GF-D8 (cell line): ENCODE results near the gene HLA-DMB.
A peak's percentile ranks its signal among the peaks of the same experiment; 100 is the strongest.

Source experiments
- DNase-seq: peaks from one replicate; lab custom pipeline; 2025; lab: John Stamatoyannopoulos, UW

Gene HLA-DMB

DNA sequence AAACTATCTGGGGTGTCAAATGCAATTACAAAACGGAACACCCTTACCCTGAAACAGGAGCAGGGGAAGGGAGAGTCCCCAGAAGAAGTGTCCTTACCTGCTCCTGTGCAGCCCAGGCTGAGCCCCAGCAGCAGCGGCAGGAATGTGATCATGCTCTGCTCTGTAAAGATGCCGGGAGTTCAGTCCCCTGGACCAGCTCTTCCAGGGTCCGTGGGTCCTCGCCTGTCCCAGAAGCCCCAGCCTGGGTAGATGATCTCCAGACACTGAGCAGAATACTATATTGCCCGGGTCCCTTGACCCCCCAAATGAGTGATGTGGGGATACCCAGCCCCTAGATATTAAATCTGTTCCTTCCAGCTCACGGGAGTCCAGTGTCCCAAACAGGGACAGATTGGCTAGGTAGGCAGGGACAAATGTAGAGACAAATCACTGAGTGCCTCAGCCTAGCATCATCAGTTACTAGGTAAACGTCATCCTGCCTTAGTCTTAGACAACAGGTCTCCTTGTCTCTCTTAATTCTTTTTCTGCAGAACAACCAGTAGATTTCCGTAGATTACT, at the start of gene HLA-DMB:
HLA-DMB (minus strand) TSS at position 373 of the 558 bp plus-strand sequence; CDS start at position 152, 221 bp downstream.
- no peak for DNase-seq

DNA sequence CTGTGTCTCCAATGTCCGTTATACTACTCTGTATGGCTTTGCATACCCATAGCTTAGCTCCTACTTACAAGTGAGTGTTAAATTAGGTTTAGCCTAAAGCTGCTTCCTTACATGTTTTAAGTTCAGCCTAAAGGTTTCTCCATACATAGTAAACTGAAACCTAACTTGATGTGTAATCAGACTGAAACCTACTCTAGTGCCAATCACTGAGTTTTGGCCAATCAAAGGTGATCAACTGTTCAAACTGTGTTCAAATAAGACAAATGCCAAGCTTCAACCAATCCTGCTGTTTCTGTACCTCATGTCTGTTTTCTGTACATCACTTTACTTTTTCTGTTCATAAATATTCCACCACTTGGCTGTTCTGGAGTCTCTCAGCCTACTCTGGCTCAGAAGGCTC, 48.5 kb upstream of the HLA-DMB start:
- DNase-seq = no peak

DNA sequence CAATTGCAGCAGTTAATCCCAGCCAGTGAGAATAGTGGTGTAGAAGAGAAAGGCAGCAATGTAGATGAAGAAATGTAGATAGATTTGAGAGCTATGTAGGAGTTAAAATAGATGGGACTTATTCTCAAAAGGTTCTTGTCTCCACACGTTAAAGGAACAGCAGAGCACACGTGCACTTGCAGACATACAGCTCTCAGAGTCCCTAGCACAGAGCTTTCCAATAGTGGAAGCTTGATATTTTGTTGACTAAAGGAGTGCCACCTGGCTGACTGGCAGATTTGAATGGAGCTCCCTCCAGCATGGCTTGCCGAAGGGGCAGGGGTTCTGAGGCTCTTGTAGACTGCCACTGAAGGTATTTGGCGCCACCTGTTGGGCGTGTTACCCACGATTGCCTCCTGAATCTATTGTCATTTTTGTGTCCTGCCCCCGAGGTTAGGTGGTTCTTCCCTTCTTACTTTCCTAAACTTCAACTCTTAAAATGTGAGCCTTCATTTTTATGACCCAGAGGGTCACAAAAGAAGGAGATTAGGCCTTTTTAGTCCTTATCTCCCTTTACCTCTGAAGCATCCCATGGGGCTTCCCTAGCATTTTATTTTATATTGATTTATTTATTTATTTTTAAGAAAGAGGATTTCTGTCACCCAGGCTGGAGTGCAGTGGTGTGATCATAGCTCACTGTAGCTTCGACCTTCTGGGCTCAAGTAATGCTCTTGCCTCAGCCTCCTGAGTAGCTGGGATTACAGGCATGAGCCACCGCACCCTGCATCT, 44.0 kb upstream of the HLA-DMB start:
- peak; percentile 56 for DNase-seq

DNA sequence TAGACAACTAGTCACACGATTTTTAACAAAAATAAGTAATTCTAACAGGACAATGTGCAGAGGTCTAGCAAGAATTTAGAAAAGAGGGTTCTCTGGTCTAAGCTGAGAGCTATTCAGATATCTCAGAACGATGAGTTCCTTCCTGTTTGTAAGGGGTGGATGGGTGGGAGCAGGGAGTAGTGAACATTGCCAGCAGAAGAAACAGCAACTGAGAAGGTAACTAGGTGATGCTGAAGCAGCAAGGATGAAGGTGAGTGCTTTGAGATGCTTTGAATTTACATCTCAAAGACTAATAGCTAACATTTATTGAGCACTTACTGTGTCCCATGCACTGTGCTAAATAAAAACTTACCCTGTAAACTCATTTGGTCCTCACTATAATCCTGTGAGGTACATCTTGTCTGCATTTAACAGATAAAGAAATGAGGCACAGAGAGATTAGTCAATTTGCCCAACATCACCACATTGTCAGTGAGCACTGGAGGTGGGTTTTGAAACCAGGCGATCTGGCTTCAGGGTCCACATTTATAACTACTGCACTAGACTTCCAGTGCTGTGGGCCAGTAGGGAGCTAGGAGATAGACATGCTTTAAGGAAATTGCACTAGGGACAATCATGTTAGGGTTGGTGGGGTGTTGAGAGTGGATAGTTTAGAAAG, 43.3 kb upstream of the HLA-DMB start:
- no peak for DNase-seq

DNA sequence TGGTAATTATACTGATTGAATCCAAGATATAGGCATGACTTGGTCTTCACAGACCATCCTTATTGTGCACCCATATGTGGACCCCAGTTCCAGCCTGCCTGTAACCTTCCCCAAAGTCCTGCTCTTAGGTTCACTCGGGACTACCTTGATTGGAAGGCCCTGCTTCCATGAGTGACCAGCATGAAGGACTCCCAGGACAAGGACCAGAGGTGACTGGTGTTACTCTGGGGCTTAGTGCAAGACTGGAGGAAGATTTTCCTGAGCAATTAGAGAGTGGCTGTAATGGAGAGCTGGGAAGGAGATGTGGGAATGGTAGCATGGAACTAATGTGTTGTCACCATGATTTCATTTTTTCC, 42.6 kb upstream of the HLA-DMB start:
- DNase-seq = no peak

DNA sequence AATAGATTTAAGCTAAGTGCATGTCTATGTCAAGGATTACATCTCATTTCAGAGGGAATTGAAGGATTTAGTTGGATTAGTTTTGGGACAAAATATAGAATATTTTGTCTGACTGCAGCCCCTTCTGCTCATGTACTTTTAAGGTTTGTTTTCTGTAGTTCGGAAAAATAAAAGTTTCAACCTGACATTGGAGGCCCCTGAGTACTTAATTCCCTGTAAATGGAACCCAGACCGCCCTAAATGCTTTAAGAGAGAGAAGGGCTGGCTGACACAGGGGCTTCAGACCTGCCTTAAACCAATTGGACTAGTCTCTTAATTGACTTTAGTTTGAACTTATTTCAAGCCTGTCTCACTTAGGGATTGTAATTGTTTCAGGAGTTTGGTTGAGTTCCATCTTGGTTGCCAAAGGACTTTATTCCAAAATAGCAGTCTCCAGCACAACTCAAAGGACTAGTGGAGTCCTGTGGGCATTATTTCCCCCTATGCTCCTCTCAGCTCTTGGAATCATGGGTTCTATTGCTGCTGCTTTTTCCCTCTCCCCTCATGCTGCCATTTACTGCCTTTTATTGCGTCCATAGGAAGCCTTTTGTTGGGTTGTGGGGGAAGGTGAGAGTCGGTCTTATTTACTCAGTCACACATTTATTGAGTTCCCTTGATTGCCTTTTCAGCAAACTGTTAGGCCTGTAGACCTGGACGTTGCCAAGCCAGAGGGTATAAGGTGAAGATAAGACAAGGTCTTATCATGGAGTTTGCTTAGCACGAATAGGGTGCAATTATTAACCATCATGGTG, 42.1 kb upstream of the HLA-DMB start:
- DNase-seq = no peak

DNA sequence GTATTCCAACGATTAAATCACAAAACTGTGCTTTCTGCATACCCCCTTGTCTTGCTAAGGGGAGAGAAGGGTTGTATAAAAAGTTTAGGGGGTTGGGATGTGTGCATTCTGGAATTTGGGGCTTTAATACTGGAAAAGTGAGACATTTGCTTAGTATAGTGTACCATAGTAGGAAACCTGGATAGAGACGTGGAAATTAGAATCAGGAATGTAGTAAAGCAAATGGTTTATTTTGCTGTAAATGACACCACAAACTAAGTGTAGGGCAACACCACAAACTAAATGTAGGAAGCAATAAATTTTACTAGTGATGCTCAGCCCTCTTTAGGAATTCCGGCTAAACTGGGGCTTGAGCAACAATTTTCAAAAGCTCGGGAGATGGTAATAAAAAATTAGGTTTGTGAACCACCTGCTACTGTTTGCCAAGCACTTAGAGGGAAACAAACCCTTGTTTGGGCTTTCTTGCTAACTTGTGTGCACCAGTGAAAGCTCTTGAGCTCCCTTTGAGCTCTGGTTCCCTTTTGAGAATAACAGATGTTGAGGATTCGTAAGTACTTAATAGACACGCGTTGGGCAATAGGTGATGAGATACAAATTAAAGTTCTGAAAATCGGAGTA, 41.4 kb upstream of the HLA-DMB start:
- no peak for DNase-seq

DNA sequence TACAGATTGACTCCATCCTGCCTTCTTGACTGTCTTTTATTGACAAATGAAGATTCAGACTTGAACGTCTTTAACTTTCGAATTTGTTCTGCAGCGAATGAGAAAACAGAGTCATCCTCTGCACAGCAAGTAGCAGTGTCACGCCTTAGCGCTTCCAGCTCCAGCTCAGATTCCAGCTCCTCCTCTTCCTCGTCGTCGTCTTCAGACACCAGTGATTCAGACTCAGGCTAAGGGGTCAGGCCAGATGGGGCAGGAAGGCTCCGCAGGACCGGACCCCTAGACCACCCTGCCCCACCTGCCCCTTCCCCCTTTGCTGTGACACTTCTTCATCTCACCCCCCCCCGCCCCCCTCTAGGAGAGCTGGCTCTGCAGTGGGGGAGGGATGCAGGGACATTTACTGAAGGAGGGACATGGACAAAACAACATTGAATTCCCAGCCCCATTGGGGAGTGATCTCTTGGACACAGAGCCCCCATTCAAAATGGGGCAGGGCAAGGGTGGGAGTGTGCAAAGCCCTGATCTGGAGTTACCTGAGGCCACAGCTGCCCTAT, 39.7 kb upstream of the HLA-DMB start:
- no peak for DNase-seq

DNA sequence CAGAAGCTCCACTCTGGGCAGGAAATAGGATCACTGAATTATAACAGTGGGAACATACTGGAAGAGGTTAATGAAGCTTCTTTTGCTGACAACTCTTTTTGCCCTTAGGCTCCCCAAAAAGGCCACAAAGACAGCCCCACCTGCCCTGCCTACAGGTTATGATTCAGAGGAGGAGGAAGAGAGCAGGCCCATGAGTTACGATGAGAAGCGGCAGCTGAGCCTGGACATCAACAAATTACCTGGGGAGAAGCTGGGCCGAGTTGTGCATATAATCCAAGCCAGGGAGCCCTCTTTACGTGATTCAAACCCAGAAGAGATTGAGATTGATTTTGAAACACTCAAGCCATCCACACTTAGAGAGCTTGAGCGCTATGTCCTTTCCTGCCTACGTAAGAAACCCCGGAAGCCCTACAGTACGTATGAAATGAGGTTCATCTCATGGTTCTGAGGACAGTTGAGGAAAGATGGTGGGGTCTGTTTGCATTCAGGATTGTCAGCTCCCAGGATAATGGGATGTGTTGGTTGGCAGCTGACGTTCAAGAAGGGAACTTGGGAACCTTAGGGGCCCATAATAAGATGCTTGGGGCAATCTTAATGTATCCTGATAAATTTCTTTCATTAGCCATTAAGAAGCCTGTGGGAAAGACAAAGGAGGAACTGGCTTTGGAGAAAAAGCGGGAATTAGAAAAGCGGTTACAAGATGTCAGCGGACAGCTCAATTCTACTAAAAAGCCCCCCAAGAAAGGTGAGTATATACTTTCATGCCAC, 39.1 kb upstream of the HLA-DMB start:
- no peak for DNase-seq

DNA sequence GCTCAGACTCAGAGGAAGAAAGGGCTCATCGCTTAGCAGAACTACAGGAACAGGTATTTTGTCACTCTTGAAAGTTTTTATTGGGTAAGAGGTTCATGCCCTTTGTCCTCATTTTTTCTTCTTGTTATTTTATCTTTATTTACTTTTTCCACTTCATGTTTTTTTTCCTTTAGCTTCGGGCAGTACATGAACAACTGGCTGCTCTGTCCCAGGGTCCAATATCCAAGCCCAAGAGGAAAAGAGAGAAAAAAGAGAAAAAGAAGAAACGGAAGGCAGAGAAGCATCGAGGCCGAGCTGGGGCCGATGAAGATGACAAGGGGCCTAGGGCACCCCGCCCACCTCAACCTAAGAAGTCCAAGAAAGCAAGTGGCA, 37.1 kb upstream of the HLA-DMB start:
- no peak for DNase-seq

DNA sequence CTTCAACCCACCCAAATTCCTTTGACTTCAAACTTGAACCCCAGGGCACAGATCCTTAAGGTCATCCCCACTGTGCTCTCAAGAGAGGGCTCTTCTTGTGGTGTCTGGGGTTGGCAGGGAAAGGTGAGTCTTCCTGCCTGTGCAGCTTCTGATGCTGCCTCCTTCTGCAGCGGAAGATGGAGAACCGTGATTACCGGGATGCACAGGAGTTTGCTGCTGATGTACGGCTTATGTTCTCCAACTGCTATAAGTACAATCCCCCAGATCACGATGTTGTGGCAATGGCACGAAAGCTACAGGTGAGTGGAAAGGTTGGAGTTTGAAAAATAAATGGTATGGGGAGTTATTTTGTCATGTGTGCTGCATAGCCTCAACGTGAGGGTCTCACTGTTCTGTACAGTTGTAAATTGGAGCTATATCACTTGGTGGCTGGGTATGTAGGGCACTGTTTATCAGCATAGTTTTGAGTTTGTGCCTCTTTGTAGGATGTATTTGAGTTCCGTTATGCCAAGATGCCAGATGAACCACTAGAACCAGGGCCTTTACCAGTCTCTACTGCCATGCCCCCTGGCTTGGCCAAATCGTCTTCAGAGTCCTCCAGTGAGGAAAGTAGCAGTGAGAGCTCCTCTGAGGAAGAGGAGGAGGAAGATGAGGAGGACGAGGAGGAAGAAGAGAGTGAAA, 36.6 kb upstream of the HLA-DMB start:
- no peak for DNase-seq

DNA sequence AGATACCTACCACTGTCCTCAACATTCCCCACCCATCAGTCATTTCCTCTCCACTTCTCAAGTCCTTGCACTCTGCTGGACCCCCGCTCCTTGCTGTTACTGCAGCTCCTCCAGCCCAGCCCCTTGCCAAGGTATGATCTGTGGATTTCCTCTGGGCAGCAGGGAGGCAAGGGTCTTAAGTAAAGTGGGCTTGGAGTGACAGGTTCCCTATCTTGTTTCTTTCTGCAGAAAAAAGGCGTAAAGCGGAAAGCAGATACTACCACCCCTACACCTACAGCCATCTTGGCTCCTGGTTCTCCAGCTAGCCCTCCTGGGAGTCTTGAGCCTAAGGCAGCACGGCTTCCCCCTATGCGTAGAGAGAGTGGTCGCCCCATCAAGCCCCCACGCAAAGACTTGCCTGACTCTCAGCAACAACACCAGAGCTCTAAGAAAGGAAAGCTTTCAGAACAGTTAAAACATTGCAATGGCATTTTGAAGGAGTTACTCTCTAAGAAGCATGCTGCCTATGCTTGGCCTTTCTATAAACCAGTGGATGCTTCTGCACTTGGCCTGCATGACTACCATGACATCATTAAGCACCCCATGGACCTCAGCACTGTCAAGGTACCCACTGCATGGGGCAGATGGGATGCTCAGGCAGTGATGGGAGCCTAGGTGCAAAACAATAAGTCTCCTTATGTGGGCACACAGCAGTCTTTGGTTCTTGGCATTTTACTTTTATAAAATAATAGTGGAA, 35.7 kb upstream of the HLA-DMB start:
- DNase-seq = no peak

DNA sequence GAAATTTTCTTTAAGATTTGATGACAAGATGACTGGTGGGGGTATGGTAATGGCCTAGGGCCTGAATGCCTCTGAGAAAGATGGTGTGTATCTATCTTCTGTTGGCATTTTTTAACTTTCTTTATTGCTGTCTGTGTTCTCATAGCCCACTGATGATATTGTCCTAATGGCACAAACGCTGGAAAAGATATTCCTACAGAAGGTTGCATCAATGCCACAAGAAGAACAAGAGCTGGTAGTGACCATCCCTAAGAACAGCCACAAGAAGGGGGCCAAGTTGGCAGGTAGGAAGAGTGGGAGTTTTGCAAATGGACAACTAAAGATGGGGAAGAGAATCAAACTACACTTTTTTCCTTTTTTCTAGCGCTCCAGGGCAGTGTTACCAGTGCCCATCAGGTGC, 35.1 kb upstream of the HLA-DMB start:
- no peak for DNase-seq

DNA sequence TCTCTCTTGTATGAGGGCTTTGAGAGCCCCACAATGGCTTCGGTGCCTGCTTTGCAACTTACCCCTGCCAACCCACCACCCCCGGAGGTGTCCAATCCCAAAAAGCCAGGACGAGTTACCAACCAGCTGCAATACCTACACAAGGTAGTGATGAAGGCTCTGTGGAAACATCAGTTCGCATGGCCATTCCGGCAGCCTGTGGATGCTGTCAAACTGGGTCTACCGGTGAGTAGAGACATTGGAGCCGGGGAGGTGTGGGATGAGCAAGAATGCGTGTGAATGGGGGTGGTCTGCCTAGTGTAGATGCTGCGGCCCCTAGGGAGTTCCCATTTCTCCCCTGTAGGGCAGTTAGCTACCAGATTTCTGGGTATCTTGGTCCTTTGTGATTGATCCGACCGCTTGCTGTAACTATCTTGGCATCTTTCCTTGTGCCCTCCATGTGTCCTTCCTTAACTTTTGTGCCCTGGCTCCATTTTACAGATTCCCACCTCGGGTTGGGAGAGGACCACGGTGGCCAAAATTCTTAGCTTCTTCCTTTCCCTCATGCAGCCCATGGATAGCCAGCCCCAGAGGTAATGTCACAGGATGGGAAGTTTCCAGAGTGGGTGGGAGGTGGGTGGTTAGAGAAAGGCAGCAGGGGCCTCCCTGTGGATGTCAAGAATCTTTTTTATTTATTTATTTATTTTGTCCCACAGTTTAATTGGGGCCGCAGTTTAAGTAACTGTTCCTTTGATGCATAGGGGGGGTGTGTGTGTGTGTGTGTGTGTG, 33.9 kb upstream of the HLA-DMB start:
- DNase-seq = no peak

DNA sequence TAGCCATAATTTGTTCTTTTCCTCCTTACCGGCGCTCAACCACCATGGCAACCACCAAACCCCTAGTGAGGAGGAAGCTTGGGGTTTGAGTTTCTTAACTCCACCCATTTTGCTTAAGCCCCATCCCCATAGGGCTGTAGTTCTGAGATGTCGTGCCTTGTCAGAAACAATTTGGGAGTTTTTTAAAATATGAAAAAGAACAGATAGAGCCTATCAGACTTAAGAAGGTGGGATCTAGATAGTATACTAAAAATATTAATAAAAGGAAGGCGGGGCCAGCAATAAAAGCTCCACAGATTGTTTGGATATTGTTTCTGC, 33.1 kb upstream of the HLA-DMB start:
- DNase-seq = no peak

DNA sequence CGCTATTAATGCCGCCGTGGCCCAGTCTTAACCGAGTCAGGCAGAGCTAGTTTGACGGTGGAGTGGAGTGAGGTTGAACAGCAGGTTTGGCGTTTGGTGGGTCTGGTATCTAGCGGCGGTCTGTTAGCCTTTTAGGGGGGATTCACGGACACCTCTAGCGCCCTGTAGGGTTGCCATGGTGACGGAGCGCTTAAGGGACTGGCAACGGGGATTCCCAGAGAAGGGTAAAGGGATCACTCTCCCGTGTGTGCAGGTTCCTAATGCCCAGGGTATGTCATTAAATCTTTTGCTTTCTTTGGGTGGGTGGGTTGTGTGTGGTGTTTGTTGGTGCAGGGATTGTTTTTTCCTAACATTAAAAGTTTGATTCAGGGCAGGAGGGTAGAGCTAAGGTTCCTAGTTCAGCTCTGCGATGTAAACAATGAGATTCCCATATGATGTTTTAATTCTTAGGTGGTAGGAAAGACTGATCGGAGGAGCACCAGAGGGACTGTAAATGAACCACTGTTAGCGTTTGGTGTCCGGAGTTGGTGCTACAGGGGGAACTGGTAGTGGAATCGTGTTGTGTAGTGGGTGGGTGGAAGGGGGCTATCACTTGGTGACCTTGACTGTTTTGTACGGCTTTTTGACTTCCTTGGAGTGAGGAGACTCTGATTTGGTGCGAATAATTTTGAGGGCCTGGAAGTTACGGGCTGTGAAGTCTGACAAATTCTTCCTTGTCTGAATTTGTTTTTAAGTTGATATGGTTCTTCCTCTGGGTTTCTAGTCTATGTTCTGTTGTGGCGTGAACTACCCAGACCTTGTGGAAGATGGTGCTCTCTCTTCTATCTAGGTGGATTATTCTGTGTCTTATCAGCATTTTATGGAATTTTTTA, 32.6 kb upstream of the HLA-DMB start:
- no peak for DNase-seq

DNA sequence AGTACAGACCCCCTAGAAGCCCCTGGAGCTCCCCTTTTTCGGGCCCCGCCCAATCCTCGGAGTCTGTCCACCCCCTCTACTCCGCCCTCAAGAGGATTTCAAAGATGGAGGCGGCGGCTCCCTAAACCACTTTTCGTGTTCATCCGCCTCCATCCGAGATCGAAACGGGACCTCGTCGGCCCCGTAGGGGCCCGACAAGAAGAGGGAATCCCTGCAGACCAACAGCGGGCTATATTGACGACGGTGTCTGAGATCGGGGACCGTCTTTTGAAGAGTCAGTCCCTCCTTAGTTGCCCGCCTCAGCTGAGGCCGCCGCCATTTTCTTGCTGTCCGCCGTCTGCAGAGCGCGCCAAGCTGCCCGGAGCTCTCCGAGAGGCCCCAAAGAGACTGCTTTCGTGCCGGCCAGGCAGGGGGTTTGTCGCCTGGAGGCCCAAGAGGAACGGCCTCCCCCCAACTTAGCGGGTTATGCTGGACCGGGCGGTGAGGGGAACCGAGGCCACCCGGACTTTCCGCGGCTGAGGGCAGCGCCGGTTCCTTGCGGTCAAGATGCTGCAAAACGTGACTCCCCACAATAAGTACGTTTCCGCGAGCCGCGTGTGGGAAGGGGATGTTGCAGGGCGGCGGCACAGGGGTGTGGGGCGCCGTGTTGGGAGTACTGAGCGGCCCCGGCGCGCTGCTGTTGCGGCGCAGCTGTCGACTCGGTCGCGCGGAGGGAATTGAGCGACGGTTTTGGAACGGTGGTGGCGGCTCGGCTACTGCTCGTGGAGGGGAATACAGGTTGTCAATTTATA, 31.7 kb upstream of the HLA-DMB start:
- no peak for DNase-seq
